HG03066 (cell line): Measurements from ENCODE around the gene JHY.
A peak's percentile ranks its signal among the peaks of the same experiment; 100 is the strongest.

Experiments used
- ATAC-seq: cut with Tn5 transposase; IDR thresholded peaks from one replicate; pipeline ENCODE4 v1.9.1; 2021; ENCODE audit warnings: low read depth; ENCODE audit not compliant: unreplicated experiment

JHY gene

DNA sequence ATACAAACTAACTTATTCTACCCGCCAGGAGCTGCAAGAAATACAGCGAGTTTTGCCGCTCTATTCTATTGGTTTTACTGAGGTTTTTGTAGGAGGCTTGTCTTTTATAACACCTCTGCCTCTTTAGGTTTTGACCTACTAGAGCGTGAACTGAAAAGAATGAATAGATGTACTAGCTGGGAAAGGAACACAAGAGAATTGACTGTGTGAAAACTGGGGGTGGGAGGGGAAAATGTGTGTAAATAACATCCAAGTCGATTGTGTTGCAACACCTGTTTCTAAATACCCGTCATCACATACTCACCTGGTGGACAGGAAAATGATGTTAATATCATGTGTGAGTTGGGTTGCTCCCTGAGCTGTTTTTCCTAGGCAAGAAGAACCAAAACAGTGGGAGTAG lies 12.9 kb upstream of the JHY start:
- no peak for ATAC-seq

DNA sequence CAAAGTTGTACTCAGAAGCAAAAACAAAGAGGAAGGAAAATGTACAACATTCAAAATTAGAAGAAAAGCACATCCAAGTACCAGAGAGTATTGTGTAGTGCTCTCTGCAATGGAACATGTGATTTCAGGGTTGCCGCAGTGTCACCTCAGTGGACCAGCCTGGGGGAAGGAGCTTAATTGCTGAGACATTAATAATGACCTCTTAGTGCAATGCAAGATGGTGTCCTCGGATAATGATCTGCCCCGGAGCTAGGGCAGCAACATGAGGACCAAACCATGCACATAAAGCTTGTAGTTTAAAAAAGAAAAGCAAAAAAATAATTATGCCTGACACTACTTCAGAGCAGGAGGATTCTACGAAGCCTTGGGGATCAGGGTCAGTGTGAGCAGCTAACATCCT lies 11.3 kb upstream of the JHY start:
- ATAC-seq = no peak

DNA sequence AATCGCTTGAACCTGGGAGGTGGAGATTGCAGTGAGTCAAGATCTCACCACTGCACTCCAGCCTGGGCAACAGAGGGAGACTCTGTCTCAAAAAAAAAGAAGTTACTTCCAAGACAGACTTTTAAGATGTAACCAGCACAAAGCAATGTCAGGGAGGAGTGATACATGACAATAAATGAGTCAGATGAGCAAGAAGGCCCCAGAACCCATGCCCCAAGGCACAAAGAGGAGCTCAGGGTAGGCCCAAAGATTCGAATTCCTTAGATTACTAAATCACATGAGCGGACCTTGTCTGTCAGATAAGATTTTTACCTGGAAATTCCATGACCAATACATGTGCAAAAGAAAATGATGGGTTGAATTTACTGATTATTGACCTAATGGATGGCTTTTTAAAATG lies 10.5 kb upstream of the JHY start:
- ATAC-seq = no peak

DNA sequence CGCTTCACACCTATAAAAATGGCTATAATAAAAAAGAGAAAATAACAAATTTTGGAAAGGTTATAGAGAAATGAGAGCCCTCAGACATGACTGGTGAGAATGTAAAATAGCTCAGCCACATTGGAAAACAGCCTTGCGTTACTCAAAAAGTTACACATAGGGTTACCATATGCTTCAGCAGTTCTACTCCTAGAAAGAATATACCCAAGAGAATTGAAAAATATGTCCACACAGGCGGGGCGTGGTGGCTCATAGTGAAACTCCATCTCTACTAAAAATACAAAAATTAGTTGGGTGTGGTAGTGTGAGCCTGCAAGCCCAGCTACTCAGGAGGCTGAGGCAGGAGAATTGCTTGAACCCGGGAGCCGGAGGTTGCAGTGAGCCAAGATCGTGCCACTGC lies 7.6 kb upstream of the JHY start:
- ATAC-seq = peak; percentile 56

DNA sequence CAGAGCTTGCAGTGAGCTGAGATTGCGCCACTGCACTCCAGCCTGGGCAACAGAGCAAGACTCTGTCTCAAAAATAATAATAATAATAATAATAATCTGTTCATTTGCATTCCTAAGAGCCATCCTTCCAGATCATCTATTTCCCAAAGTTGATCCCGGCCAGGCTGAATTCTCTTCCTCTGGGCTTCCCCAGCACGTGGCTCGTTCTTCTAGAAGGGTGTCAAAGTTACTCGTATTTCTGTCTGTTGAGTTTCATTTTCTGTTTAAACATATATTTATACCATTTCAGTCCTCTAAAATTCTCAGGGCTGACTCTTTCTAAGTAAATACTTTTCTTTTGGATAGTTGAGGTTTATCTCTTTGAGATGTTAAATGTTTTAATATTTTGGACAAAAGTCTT lies 4.8 kb upstream of the JHY start:
- no peak for ATAC-seq

DNA sequence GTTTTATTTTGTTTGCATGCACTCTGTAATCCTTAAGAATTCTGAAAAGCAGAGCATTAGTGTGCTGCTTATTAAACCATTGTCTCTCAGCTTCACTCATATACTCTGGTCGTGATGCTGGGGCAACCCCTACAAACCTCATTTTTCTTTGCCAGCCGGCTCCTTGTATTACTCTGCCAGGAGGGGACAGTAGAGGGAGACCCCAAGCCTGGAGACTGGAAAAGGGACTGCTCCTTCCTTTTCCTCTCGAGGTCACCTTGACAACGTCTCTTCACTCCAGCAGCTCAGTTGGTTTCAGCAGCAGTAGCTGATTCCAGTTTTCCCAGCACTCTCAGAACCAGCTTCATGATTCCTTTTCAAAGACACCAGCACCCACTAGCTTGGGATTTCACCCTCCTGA lies 2.8 kb upstream of the JHY start:
- no peak for ATAC-seq

DNA sequence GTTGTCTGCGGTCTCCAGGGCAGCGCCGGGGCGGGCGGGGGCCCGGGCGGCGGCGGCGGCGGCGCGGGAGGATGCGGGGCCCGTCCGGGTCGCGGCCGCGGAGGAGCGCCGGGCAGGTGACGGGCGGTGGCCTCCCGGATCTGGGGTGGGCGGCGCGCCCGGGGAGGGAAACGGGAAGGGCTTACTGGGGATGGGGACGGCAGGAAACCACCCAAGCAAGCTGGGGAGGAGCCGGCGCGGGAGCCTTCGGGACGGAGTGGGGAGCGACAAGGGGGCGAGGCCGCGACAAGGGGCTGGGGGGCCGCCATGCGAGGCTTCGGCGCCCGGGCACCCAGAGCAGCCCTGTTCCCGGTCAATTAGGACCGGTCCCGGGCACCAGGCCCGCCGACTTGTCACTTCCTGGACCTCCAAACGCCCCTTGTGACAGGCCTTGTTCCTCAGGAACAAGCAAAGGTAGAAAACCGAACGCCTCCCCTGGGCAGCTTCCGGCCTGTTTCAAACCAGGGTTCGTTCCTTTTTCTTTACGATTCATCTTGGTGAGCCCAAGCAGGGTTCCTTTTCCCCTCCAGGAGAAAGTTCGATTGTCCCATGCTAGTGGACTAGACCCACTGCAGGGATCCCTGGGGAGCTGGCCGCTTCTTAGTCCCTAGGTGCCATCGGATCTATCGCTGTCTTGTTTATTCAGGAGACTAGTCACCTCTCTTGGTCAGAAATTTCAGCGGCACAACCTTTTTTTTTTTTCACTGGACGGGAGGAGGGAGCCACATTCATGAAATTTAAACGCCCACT lies 492 bp downstream of the JHY start:
- ATAC-seq = no peak

DNA sequence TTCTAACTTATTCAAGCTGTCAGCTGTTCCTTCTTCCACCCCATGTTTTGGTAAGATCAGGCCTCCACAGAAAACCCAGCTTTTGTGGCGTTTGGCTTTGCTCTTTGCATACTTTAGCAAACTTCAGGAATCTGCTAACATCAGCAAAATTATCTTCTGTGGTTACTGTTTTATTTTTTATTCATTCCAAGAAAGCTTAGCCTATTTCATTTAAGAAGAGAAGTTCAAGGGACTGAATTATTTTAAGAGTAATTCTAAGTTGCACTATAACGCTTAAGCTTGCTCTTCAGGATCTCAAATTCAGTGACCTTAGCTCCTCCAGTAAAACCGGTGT lies 1.1 kb downstream of the JHY start:
- ATAC-seq = no peak

DNA sequence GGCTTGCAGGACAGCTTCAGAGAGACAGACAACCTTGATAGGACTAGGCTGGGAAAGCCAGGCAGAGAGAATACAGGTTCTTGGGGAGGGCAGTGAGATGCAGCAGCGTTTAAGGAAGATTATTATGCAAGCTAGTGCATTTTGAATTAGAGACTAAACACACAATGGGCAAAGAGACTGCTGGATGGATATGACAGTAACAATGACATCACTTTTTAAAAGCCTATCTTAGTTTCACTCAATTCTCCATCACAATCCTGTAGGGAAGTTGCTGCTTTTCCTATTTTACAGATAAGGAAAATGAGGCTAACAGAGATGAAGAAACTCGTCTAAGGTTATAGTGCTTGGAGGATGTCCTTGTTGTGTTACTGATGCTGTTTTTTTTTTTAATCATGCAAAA lies 5.6 kb downstream of the JHY start:
- ATAC-seq = no peak

DNA sequence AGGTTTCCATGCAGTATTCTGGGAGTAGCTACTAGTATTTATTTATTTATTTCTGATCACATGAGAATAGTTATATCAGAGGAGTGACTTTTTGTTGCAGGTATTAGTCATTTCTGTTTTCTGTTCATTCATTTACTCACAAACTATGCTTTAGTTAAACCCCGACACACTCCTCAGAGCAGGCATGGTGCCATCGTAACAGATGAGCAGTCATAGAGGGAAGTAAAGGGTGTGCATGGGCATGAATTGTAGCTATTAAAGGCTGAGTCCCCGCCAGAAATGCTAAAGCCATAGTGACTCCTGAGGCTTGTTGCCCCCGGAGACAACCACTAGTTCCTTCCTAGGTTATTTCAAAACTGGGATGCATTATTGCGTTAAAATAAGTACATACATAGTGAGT lies 10.6 kb downstream of the JHY start:
- ATAC-seq = no peak

DNA sequence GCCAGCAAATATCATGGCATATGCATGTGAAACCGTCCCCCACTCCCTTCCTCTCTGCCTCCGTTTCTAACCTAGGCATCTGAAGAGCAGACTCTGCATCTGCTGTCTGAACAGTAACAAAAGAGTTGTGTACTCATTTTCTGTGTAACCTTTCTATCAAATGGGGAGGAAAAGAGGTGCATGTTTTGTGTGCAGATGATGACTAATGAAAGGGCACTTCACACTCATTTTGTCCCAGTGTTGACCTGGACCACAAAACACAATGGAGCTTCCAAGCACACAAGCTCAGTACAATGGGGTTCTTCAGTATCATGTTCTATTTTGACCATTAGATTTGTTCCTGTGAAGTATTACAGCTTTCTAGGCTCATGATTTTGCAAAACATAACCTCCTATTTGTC lies 13.0 kb downstream of the JHY start:
- ATAC-seq = no peak

DNA sequence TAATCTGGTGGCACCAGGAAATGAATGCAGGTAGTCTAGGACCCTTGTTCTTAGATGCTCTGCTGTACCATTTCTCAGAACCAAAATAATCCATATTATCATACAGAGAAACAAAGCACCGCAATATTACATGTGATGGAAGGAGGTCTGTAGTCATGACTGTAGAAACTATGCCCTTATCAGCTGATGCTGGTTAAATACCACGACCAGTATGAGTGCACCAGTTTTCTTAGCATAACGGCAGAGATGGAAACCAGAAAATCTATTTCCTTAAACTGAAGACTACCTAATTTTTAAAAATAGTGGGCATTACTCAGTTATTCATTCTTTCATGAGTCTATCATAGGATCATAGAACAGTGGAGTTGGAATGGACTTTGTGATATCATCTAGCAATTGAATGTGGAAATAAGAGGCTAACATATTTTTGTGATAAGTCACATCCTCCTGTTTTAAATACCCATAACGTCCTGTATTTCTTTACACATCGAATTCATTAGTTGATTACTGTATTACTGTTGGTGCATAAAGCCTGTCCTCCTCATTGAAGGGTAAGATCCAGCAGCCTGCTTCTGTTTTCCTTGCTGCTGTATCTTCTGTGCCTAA lies 15.1 kb downstream of the JHY start:
- no peak for ATAC-seq

DNA sequence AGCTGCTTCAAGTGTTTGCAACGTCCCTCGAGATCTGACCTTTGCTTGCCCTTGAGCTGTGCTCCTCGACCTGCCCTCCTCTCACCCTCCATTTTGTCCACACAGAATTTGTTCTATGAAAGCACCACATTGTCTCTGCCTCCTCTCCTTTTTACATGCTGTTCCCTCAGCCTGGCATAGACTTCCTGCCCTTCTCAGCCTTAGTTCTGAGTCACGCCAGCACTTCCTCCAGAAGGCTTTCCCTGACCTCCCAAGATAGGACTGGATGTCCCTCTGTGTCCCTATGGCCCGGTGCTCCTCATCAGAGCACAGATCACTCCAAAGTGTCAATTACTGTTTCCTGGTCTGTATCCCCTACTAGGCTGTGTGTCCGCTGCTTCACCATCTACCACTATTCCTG lies 16.2 kb downstream of the JHY start:
- ATAC-seq = no peak

DNA sequence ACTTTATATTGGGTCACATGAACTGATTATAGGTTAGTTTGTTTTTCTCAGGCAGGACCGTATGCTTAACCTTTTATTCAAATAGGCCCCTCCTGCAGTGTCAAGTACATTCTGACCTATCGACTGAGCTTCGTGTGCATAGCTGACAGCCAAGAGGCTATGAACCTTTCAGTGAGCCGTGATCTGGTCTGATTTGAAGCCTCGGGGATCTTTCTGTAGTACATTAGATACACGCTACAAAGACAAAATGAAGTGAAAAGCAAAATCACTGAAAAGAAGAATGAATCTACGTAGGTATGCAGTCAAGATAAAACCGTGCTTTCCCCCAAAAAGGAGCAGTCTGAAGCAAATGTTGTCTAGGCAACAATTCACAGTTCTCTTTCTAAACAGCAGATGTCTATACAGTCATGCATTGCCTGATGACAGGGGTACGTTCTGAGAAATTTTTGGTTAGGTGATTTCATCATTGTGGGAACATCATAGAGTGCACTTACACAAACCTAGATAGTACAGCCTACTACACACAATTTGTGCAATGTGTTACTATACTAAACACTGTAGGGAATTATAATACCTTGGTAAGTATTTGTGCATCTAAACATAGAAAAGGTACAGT lies 18.1 kb downstream of the JHY start:
- ATAC-seq = no peak

DNA sequence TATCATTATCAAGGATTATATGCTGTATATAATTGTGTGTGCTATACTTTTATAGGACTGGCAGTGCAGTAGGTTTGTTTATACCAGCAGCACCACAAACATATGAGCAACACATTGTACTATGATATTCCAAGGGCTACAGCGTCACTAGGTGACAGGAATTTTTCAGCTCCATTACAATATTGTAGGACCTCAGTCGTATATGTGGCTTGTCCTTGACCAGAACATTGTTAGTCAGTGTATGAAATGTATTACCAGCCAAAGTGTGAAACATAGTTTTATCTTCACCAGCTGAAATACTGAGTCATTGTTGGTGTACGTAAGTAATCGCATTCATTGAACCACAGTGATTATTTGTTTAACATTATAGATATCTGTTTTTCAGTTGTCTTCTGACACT lies 20.4 kb downstream of the JHY start:
- no peak for ATAC-seq

DNA sequence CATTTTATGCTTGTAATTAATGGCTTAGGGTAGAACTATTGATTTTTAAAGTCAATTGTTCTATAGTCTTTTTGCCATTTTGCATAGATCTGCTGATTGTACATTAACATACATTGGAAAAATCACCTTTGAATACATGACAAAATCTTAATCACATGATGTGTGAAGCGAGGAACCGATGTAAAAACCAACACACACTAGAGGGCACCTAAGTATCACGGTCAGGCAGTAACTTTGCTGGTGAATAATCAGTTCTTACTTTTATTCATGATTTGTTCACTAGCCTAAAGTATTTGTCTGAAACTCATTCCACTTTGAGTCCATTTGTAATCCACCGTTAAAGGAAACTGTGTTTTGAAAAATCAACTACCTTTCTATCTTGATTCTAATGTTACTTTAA lies 28.2 kb downstream of the JHY start:
- ATAC-seq = no peak

DNA sequence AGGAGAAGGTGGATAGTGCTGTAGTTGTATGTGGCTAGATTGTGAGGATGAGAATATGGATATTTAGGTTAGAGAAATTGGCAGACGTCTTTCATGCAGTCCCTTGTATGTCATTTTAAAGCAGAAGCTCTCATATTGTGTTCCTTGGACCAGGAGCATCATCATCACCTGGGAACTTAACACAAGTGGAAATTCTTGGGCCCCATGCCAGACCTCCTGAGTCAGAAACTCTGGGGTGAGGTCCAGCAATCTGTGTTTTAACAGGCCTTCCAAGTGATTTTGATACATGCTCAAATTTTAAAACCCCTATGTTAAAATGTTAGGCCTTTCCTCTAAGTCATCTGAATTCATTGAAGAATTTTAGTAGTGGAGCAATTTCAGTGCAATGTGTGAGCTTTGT lies 34.8 kb downstream of the JHY start:
- no peak for ATAC-seq

DNA sequence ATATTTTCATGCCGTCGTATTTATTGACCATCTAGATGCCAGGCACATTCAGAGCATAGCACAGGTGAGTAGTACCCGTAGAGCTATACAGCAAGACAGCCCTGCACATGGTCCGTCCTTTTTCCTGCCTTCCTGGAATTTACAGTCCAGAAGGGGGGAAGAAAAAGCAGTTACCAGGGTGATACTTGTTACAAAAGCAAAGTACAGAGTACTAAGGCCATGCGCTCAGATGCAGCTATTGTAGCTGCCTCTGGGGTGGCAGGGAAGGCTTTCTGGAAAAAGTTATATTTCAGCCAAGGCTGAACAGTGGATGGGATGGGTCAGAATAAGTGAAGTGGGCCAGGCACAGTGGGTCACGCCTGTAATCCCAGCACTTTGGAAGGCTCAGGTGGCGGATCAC lies 36.2 kb downstream of the JHY start:
- ATAC-seq = no peak

DNA sequence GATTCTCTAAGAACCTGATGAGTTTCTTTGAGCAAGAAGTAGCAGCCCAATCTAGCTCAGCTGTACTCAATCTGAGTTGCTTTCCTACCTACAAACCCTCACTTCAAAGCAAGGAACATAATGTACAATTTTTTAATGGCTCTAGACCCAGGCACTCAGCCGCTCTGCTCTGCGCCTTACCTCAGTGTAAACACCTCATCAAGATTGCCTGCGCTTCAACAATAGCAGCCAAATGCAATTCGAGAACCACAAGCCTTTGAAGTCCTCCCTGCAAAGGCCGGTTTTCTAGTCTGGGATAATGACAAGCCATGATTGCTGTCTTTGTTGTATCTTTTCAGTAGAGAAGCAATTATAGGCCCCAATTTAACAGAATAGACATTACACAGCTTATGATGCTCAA lies 38.0 kb downstream of the JHY start:
- no peak for ATAC-seq

DNA sequence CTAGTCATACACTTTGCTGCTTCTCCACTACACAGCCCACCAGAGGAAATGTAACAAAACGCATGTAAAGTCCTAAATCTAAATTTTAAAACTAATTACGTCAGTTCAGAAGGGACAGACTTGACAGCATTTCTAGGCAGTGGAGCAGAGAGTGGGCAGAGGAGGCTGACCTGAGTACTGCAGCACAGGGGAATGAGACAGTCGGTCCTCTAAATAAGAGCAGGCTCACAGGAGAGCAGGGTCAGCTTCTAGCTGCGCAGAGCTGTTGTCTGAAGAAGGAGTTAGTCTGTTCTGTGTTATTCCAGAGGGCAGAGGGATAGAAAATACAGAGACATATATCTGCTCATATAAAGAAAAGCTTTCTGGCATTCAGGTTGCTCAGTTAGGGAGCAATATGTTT lies 40.3 kb downstream of the JHY start:
- no peak for ATAC-seq

DNA sequence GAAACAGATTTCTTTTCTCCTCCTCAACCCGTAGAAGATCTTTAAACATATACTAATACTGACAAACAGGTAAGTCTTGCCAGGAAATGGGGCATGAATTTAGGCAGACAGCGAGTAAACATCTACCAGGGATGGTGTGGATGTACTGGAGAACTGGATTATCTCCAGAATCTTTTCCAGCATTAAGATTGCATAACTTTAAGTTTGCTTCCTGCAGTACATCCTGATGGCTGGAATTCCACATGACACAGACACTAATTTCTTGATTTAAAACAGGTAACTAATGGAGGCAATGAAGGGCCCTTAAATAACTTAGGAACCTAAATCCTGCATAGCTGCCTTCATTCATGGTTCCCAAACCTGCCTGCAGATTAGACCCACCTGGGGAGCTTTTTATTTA lies 40.7 kb downstream of the JHY start:
- ATAC-seq = no peak

DNA sequence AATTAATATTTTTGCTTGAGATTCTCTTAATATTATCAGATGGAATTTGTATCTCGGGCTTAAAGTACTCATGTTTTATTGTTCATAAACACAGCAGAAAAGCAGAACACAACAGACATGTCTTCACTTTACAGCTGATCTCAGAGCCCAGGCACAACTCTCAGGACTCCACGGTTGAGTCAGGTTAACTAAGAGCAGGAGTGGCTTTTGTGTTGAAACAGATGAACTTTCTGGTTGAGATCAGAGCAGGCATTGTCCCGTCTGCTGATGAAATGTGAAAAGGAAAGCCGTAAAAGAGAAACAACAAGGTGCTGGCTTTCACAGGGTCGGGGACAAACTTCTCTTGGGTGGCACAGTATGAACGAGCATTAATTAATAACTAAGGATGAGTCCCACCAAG lies 49.0 kb downstream of the JHY start:
- ATAC-seq = no peak
